ENCODE measurements around the gene CCR4. TPM values are rescaled to one million over a fixed set of nuclear protein-coding genes. Genes with fewer than 3 reads are reported as not detected.
"Not testable (repeated sequence)": the region's sequence is repeated elsewhere in the genome, so short reads cannot be mapped to it uniquely, and the experiment has no call there.

Gene CCR4
- total and polyA plus RNA-seq, 4 donors: 0.08 to 0.20 (median 0.14) TPM

- no peaks in the 10 kb centered on the region for H3K4me1 ChIP-seq (ENCODE audit: control insufficient read depth, insufficient read depth, low read length)
- no peak for DNase-seq (ENCODE audit: low read depth in 4 of 6, low spot score in 6 of 6)
- H3K36me3 ChIP-seq (ENCODE audit: control insufficient read depth, insufficient read depth, low read length): no peaks in the 10 kb centered on the region
- H3K4me3 ChIP-seq (ENCODE audit: low read depth, low read length): no peak overlapping the region
- no peaks in the 10 kb centered on the region for H3K9me3 ChIP-seq (ENCODE audit: control insufficient read depth, insufficient read depth, low read length)
- no peaks in the 10 kb centered on the region for H3K27me3 ChIP-seq (ENCODE audit: control insufficient read depth, insufficient read depth, low read length)
- no CpG with 5 or more reads among the region's 3 CpGs for WGBS (ENCODE audit: insufficient coverage)
- H3K27ac ChIP-seq (ENCODE audit: low read depth, low read length): no peak overlapping the region
These were observed 12.4 kb downstream of the CCR4 start for GRCh38 chr3:32963871-32964270.

GRCh38 chr3:32964781-32965180, 13.3 kb downstream of the CCR4 start:
- WGBS (ENCODE audit: insufficient coverage): no CpG with 5 or more reads among the region's 2 CpGs
- not testable (repeated sequence) for H3K4me1 ChIP-seq (ENCODE audit: control insufficient read depth, insufficient read depth, low read length); H3K36me3 ChIP-seq (ENCODE audit: control insufficient read depth, insufficient read depth, low read length); H3K27ac ChIP-seq (ENCODE audit: low read depth, low read length); DNase-seq (ENCODE audit: low read depth in 4 of 6, low spot score in 6 of 6); H3K27me3 ChIP-seq (ENCODE audit: control insufficient read depth, insufficient read depth, low read length); H3K9me3 ChIP-seq (ENCODE audit: control insufficient read depth, insufficient read depth, low read length); H3K4me3 ChIP-seq (ENCODE audit: low read depth, low read length)

DNA sequence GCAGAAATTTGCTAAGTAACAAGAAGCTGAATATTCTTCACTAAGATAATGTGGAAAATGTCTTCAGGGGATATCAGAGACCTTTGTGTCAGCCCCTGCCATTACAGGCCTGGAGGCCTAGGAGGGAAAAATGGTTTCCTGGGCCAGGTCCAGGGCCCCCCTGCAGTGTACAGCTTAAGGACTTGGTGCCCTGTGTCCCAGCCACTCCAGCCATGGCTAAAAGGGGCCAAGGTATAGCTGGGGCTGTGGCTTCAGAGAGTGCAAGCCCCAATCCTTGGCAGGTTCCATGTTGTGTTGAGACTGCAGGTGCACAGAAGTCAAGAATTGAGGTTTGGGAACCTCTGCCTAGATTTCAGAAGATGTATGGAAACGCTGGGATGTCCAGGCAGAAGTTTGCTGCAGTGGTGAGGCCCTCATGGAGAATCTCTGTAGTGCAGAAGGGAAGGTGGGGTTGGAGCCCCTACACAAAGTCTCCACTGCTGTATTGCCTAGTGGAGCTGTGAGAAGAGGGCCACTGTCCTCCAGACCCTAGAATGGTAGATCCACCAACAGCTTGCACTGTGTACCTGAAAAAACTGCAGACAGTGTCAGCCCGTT, 14.3 kb downstream of the CCR4 start:
- 93% methylated on average over 2 of the region's 2 CpGs for WGBS (ENCODE audit: insufficient coverage)
- DNase-seq (ENCODE audit: low read depth in 4 of 6, low spot score in 6 of 6); H3K4me3 ChIP-seq (ENCODE audit: low read depth, low read length); H3K9me3 ChIP-seq (ENCODE audit: control insufficient read depth, insufficient read depth, low read length); H3K27me3 ChIP-seq (ENCODE audit: control insufficient read depth, insufficient read depth, low read length); H3K4me1 ChIP-seq (ENCODE audit: control insufficient read depth, insufficient read depth, low read length); H3K27ac ChIP-seq (ENCODE audit: low read depth, low read length); H3K36me3 ChIP-seq (ENCODE audit: control insufficient read depth, insufficient read depth, low read length): not testable (repeated sequence)

- not testable (repeated sequence) for H3K27ac ChIP-seq (ENCODE audit: low read depth, low read length); H3K4me1 ChIP-seq (ENCODE audit: control insufficient read depth, insufficient read depth, low read length)
- WGBS (ENCODE audit: insufficient coverage): 93% methylated on average over 3 of the region's 5 CpGs
These were observed 15.2 kb downstream of the CCR4 start for GRCh38 chr3:32966627-32967026.

DNA sequence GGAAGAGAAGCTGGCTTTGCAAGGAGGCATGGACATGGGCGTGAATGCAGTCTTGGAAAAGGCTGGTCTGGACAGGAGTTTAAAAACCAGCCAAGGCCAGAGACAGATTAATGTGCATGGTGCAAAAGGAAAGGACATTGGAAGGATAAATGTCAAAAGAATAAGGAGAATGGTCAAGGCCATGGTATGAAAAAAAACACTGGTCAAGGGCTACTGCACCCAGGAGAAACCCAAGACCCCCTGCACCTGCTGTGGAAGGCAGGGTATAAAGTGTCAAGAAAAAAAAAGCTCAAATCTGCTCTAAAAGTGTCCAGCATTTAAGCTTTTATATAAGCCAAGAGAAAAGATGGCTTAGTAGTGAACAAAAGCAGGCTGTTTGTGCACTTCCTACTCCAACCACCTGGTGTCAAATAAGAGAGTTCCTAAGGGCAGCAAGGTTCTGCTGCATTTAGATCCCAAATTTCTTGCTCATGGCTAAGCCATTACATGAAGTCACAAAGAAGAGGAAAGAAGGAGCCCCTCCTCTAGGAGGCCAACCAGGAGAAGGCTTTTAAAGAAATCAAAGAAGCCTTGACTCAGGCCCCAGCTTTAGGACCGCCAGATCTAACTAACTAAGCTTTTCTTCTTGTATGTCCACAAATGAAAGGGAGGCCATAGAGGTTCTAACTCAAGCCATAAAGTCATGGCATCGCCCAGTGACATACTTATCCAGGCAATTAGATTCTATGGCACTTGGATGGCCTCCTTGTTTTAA, 16.9 kb downstream of the CCR4 start:
- Histone ChIP-seq H3K36me3 (ENCODE audit: control insufficient read depth, insufficient read depth, low read length) (no peaks in the 10 kb centered on the region), H3K27me3 (ENCODE audit: control insufficient read depth, insufficient read depth, low read length) (no peaks in the 10 kb centered on the region), H3K4me3 (ENCODE audit: low read depth, low read length) (no peak overlapping the region), H3K9me3 (ENCODE audit: control insufficient read depth, insufficient read depth, low read length) (no peaks in the 10 kb centered on the region), H3K4me1 (ENCODE audit: control insufficient read depth, insufficient read depth, low read length) (no peaks in the 10 kb centered on the region), H3K27ac (ENCODE audit: low read depth, low read length) (no peak overlapping the region)
- no peak for DNase-seq (ENCODE audit: low read depth in 4 of 6, low spot score in 6 of 6)
- 93% methylated on average over 2 of the region's 3 CpGs for WGBS (ENCODE audit: insufficient coverage)

More at GRCh38 chr3:32966627-32967026, 15.2 kb downstream of the CCR4 start:
- not testable (repeated sequence) for H3K27me3 ChIP-seq (ENCODE audit: control insufficient read depth, insufficient read depth, low read length); H3K9me3 ChIP-seq (ENCODE audit: control insufficient read depth, insufficient read depth, low read length); DNase-seq (ENCODE audit: low read depth in 4 of 6, low spot score in 6 of 6); H3K36me3 ChIP-seq (ENCODE audit: control insufficient read depth, insufficient read depth, low read length); H3K4me3 ChIP-seq (ENCODE audit: low read depth, low read length)

DNA sequence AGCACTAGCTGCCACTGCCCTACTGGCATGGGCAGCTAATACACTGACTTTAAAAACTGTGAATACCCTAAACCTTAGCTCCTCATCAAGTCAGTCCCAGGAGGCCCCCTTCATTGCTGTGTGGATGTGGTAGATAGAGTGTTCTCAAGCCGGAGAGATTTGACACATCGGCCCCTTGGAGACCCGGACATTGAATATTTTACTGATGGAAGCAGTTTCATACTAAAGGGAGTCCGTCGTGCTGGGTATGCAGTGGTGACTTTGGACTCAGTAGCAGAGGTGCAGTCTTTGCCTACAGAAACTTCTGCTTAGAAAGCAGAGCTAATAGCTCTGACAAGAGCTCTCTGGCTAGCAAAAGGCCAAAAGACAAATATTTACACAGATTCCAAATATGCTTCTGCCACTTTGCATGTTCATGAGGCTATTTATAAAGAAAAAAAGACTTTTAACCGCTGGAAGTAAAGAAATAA, 17.5 kb downstream of the CCR4 start:
- no peaks in the 10 kb centered on the region for H3K9me3 ChIP-seq (ENCODE audit: control insufficient read depth, insufficient read depth, low read length)
- no peak overlapping the region for H3K4me3 ChIP-seq (ENCODE audit: low read depth, low read length)
- H3K4me1 ChIP-seq (ENCODE audit: control insufficient read depth, insufficient read depth, low read length): no peaks in the 10 kb centered on the region
- 95% methylated on average over 5 of the region's 6 CpGs for WGBS (ENCODE audit: insufficient coverage)
- no peak for DNase-seq (ENCODE audit: low read depth in 4 of 6, low spot score in 6 of 6)
- H3K27me3 ChIP-seq (ENCODE audit: control insufficient read depth, insufficient read depth, low read length): no peaks in the 10 kb centered on the region
- H3K36me3 ChIP-seq (ENCODE audit: control insufficient read depth, insufficient read depth, low read length): no peaks in the 10 kb centered on the region
- no peak overlapping the region for H3K27ac ChIP-seq (ENCODE audit: low read depth, low read length)

GRCh38 chr3:32969656-32970055, 18.2 kb downstream of the CCR4 start:
- Histone ChIP-seq H3K36me3 (ENCODE audit: control insufficient read depth, insufficient read depth, low read length) (no peaks in the 10 kb centered on the region), H3K27ac (ENCODE audit: low read depth, low read length) (no peak overlapping the region), H3K27me3 (ENCODE audit: control insufficient read depth, insufficient read depth, low read length) (no peaks in the 10 kb centered on the region), H3K4me1 (ENCODE audit: control insufficient read depth, insufficient read depth, low read length) (no peaks in the 10 kb centered on the region), H3K9me3 (ENCODE audit: control insufficient read depth, insufficient read depth, low read length) (no peaks in the 10 kb centered on the region), H3K4me3 (ENCODE audit: low read depth, low read length) (no peak overlapping the region)
- 100% methylated on average over 1 of the region's 4 CpGs for WGBS (ENCODE audit: insufficient coverage)
- DNase-seq (ENCODE audit: low read depth in 4 of 6, low spot score in 6 of 6): no peak

GRCh38 chr3:32971291-32971690, 19.8 kb downstream of the CCR4 start:
- H3K9me3 ChIP-seq (ENCODE audit: control insufficient read depth, insufficient read depth, low read length); DNase-seq (ENCODE audit: low read depth in 4 of 6, low spot score in 6 of 6); H3K36me3 ChIP-seq (ENCODE audit: control insufficient read depth, insufficient read depth, low read length); H3K27ac ChIP-seq (ENCODE audit: low read depth, low read length); H3K4me1 ChIP-seq (ENCODE audit: control insufficient read depth, insufficient read depth, low read length); H3K4me3 ChIP-seq (ENCODE audit: low read depth, low read length); H3K27me3 ChIP-seq (ENCODE audit: control insufficient read depth, insufficient read depth, low read length): not testable (repeated sequence)
- 80% methylated on average over 1 of the region's 7 CpGs for WGBS (ENCODE audit: insufficient coverage)

DNA sequence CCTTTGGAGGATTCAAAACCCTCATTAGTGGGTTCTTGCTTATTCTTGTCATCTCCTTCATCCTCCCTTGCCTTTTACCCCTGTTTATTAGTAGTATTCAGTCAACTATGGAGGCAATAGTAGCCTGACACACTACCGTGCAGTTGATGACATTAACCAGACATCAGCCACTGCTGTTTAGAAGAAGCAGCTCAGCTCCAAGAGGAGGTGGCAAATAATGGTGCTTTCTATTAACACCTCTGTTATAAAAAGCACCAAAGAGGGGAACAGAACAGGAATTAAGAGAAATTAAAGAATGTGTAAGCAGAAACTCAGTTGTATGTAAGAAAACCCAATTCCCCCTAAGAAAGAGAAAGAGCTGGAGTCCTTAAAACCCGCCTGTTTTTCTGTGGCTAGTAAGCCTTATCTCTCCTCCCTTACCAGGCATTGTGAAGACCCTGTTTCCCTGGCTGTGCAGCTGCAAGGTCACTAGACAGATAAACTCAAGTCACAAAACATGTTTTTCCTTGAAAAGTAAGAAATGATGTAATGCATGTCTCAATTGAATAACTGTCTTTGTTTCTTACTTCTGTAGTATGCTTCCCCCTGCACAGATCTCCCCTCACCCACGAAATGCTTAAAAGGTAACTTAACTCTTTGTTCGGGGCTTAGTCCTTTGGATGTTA, 21.2 kb downstream of the CCR4 start:
- no peaks in the 10 kb centered on the region for H3K9me3 ChIP-seq (ENCODE audit: control insufficient read depth, insufficient read depth, low read length)
- no peaks in the 10 kb centered on the region for H3K27me3 ChIP-seq (ENCODE audit: control insufficient read depth, insufficient read depth, low read length)
- no peaks in the 10 kb centered on the region for H3K4me1 ChIP-seq (ENCODE audit: control insufficient read depth, insufficient read depth, low read length)
- DNase-seq (ENCODE audit: low read depth in 4 of 6, low spot score in 6 of 6): no peak
- H3K4me3 ChIP-seq (ENCODE audit: low read depth, low read length): no peak overlapping the region
- no peak overlapping the region for H3K27ac ChIP-seq (ENCODE audit: low read depth, low read length)
- no CpG with 5 or more reads among the region's 4 CpGs for WGBS (ENCODE audit: insufficient coverage)
- H3K36me3 ChIP-seq (ENCODE audit: control insufficient read depth, insufficient read depth, low read length): no peaks in the 10 kb centered on the region
